HT1080 (cell line): ENCODE measurements around the gene DIPK1C. TPM values are rescaled to one million over a fixed set of nuclear protein-coding genes. Genes with fewer than 3 reads are reported as not detected.

Source experiments
- DNase-seq: peaks from one replicate; pipeline ENCODE4 v3.0.0-alpha.2; 2015; ENCODE audit warnings: low read depth
- total RNA-seq: library from RNA; depleted of rRNA; stranded (reverse); fragments of >200 nt; shearing (Covaris generic); gene quantifications from 2 replicates; pipeline ENCODE4 v1.2.3, GENCODE V29; 2014

Gene DIPK1C
- total RNA-seq, 1 experiment from 2014 or later = not detected

GRCh38 chr18:74422541-74422940, 34.6 kb downstream of the DIPK1C start:
- DNase-seq = no peak

GRCh38 chr18:74420926-74421325, 36.2 kb downstream of the DIPK1C start:
- DNase-seq = no peak

GRCh38 chr18:74420481-74420880, 36.6 kb downstream of the DIPK1C start:
- DNase-seq = no peak

- no peak for DNase-seq
Observed at GRCh38 chr18:74419761-74420160, 37.3 kb downstream of the DIPK1C start.

GRCh38 chr18:74418023-74418422, 39.1 kb downstream of the DIPK1C start:
- no peak for DNase-seq

GRCh38 chr18:74416124-74416523, 41.0 kb downstream of the DIPK1C start:
- no peak for DNase-seq

- no peak for DNase-seq
Observed at GRCh38 chr18:74414953-74415515, 42.1 kb downstream of the DIPK1C start.

- DNase-seq = no peak
Observed at GRCh38 chr18:74413836-74414235, 43.3 kb downstream of the DIPK1C start.

GRCh38 chr18:74412116-74412880, 44.8 kb downstream of the DIPK1C start:
- DNase-seq = no peak

- DNase-seq = no peak
Observed at GRCh38 chr18:74411475-74411874, 45.6 kb downstream of the DIPK1C start.

GRCh38 chr18:74410441-74410992, 46.6 kb downstream of the DIPK1C start:
- DNase-seq = no peak

- DNase-seq = no peak
Observed at GRCh38 chr18:74407888-74408287, 49.2 kb downstream of the DIPK1C start.

- no peak for DNase-seq
Observed at GRCh38 chr18:74402806-74403433, 54.2 kb downstream of the DIPK1C start.

GRCh38 chr18:74400813-74401212, 56.3 kb downstream of the DIPK1C start:
- no peak for DNase-seq

GRCh38 chr18:74399091-74399887, 57.8 kb downstream of the DIPK1C start:
- no peak for DNase-seq

GRCh38 chr18:74397572-74397971, 59.5 kb downstream of the DIPK1C start:
- no peak for DNase-seq

GRCh38 chr18:74396171-74397169, 60.6 kb downstream of the DIPK1C start:
- no peak for DNase-seq

- DNase-seq = no peak
Observed at GRCh38 chr18:74395648-74396154, 61.4 kb downstream of the DIPK1C start.

- DNase-seq = no peak
Observed at GRCh38 chr18:74395006-74395405, 62.1 kb downstream of the DIPK1C start.

GRCh38 chr18:74392323-74392722, 64.8 kb downstream of the DIPK1C start:
- DNase-seq = no peak
